Measurements from ENCODE around the gene TXLNB. TPM values are rescaled to one million over a fixed set of nuclear protein-coding genes. Genes with fewer than 3 reads are reported as not detected.
"Not testable (repeated sequence)": the region's sequence is repeated elsewhere in the genome, so short reads cannot be mapped to it uniquely, and the experiment has no call there.

The TXLNB gene
- total RNA-seq, 1 experiment from 2014 or later, result not detected

GRCh38 chr6:139235661-139236060 is 56.1 kb downstream of the TXLNB start:
- H3K36me3 ChIP-seq (ENCODE audit: insufficient read depth, low read length, poor library complexity, severe bottlenecking), result no peaks in the 10 kb centered on the region
- ChIA-PET POLR2A (ENCODE audit: low non-redundant PET) (no interaction called here), CTCF (no interaction called here)
- no peak overlapping the region for H3K4me3 ChIP-seq (ENCODE audit: low read depth, low read length, poor library complexity, severe bottlenecking)
- intact Hi-C loops (cut with micrococcal nuclease; ENCODE audit: unreplicated experiment), result no loop called here
- DNase-seq (ENCODE audit: low spot score), result no peak
- no peak overlapping the region for H3K27ac ChIP-seq (ENCODE audit: low read depth, low read length, poor library complexity, severe bottlenecking)
- H3K9me3 ChIP-seq (ENCODE audit: low read depth, low read length, poor library complexity, severe bottlenecking), result no peaks in the 10 kb centered on the region
- BruUV-seq (replicated peaks), result no TSS peak
- H3K4me1 ChIP-seq (ENCODE audit: insufficient read depth, low read length, poor library complexity, severe bottlenecking), result peaks cover 6% of the 10 kb centered on the region
- no peaks in the 10 kb centered on the region for H3K27me3 ChIP-seq (replicated peaks; ENCODE audit: insufficient read depth, low read depth, low read length, poor library complexity)
- TF ChIP-seq CTCF (conservative IDR thresholded peaks at IDR 0.05; ENCODE audit: low read depth, low read length) (no peak), EZH2 (IDR thresholded peaks at IDR 0.05; ENCODE audit: borderline replicate concordance, low read depth, low read length, poor library complexity, severe bottlenecking) (no peak)

- H3K4me1 ChIP-seq (ENCODE audit: insufficient read depth, low read length, poor library complexity, severe bottlenecking); H3K27ac ChIP-seq (ENCODE audit: low read depth, low read length, poor library complexity, severe bottlenecking); H3K27me3 ChIP-seq (replicated peaks; ENCODE audit: insufficient read depth, low read depth, low read length, poor library complexity); H3K9me3 ChIP-seq (ENCODE audit: low read depth, low read length, poor library complexity, severe bottlenecking); POLR2A ChIA-PET (ENCODE audit: low non-redundant PET); CTCF ChIA-PET; intact Hi-C loops (cut with micrococcal nuclease; ENCODE audit: unreplicated experiment); H3K4me3 ChIP-seq (ENCODE audit: low read depth, low read length, poor library complexity, severe bottlenecking); DNase-seq (ENCODE audit: low spot score); BruUV-seq (replicated peaks); H3K36me3 ChIP-seq (ENCODE audit: insufficient read depth, low read length, poor library complexity, severe bottlenecking): not testable (repeated sequence)
Measured at GRCh38 chr6:139234193-139234592, 57.6 kb downstream of the TXLNB start.

GRCh38 chr6:139231206-139231605 is 60.6 kb downstream of the TXLNB start:
- Histone ChIP-seq H3K27me3 (replicated peaks; ENCODE audit: insufficient read depth, low read depth, low read length, poor library complexity) (no peaks in the 10 kb centered on the region), H3K27ac (ENCODE audit: low read depth, low read length, poor library complexity, severe bottlenecking) (no peak overlapping the region), H3K4me1 (ENCODE audit: insufficient read depth, low read length, poor library complexity, severe bottlenecking) (no peaks in the 10 kb centered on the region), H3K36me3 (ENCODE audit: insufficient read depth, low read length, poor library complexity, severe bottlenecking) (no peaks in the 10 kb centered on the region), H3K9me3 (ENCODE audit: low read depth, low read length, poor library complexity, severe bottlenecking) (no peaks in the 10 kb centered on the region), H3K4me3 (ENCODE audit: low read depth, low read length, poor library complexity, severe bottlenecking) (no peak overlapping the region)
- no TSS peak for BruUV-seq (replicated peaks)
- ChIA-PET CTCF (no interaction called here), POLR2A (ENCODE audit: low non-redundant PET) (no interaction called here)
- TF ChIP-seq EZH2 (IDR thresholded peaks at IDR 0.05; ENCODE audit: borderline replicate concordance, low read depth, low read length, poor library complexity, severe bottlenecking) (no peak), CTCF (conservative IDR thresholded peaks at IDR 0.05; ENCODE audit: low read depth, low read length) (no peak)
- intact Hi-C loops (cut with micrococcal nuclease; ENCODE audit: unreplicated experiment), result no loop called here
- DNase-seq (ENCODE audit: low spot score), result no peak

- POLR2A ChIA-PET (ENCODE audit: low non-redundant PET), result no interaction called here
- H3K36me3 ChIP-seq (ENCODE audit: insufficient read depth, low read length, poor library complexity, severe bottlenecking), result no peaks in the 10 kb centered on the region
- H3K27ac ChIP-seq (ENCODE audit: low read depth, low read length, poor library complexity, severe bottlenecking), result no peak overlapping the region
- BruUV-seq (replicated peaks), result no TSS peak
- H3K4me1 ChIP-seq (ENCODE audit: insufficient read depth, low read length, poor library complexity, severe bottlenecking), result no peaks in the 10 kb centered on the region
- CTCF ChIA-PET, result no interaction called here
- intact Hi-C loops (cut with micrococcal nuclease; ENCODE audit: unreplicated experiment), result no loop called here
- TF ChIP-seq CTCF (conservative IDR thresholded peaks at IDR 0.05; ENCODE audit: low read depth, low read length) (0 out of 2 replicates have a peak, but pooled peaks have one; percentile 17), EZH2 (IDR thresholded peaks at IDR 0.05; ENCODE audit: borderline replicate concordance, low read depth, low read length, poor library complexity, severe bottlenecking) (no peak)
- no peaks in the 10 kb centered on the region for H3K9me3 ChIP-seq (ENCODE audit: low read depth, low read length, poor library complexity, severe bottlenecking)
- no peaks in the 10 kb centered on the region for H3K27me3 ChIP-seq (replicated peaks; ENCODE audit: insufficient read depth, low read depth, low read length, poor library complexity)
- DNase-seq (ENCODE audit: low spot score), result peak; percentile 16
- H3K4me3 ChIP-seq (ENCODE audit: low read depth, low read length, poor library complexity, severe bottlenecking), result no peak overlapping the region
Measured at GRCh38 chr6:139230391-139230840, 61.4 kb downstream of the TXLNB start.

- CTCF ChIA-PET, result interaction anchor here (0.6 kb wide), 1 partner anchor 9 kb away, joined by 4 read pairs; no protein-coding TSS in a partner anchor
- POLR2A ChIA-PET (ENCODE audit: low non-redundant PET); BruUV-seq (replicated peaks); H3K9me3 ChIP-seq (ENCODE audit: low read depth, low read length, poor library complexity, severe bottlenecking); intact Hi-C loops (cut with micrococcal nuclease; ENCODE audit: unreplicated experiment); H3K27me3 ChIP-seq (replicated peaks; ENCODE audit: insufficient read depth, low read depth, low read length, poor library complexity); H3K4me3 ChIP-seq (ENCODE audit: low read depth, low read length, poor library complexity, severe bottlenecking); DNase-seq (ENCODE audit: low spot score); H3K27ac ChIP-seq (ENCODE audit: low read depth, low read length, poor library complexity, severe bottlenecking); H3K4me1 ChIP-seq (ENCODE audit: insufficient read depth, low read length, poor library complexity, severe bottlenecking); H3K36me3 ChIP-seq (ENCODE audit: insufficient read depth, low read length, poor library complexity, severe bottlenecking): not testable (repeated sequence)
Measured at GRCh38 chr6:139228387-139228786, 63.4 kb downstream of the TXLNB start.

All from A673 (cell line).